Measurements from ENCODE around the gene DLG2.

DLG2 gene

DNA sequence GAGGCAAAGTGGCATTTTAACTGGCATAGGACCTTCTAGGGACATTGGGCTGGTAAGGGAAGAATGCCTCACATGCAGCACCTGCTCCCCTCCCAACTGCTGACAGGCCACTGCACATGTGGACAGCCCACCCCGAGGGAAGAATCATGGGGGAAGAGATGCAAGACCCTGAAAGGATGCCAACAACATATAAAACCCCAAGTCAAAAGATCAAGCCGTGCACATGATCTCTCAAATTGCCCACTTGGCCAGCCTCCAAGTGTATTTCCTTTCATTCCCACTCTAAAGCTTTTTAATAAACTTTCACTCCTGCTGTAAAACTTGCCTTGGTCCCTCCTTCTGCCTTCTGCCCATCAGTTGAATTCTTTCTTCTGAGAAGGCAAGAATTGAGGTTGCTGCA, 1393.1 kb downstream of the DLG2 start:
- no peak overlapping the region for H3K4me3 ChIP-seq (ENCODE audit: low read depth, low read length)
- DNase-seq (ENCODE audit: low read depth), result no peak
- TF ChIP-seq, protein P1, sequence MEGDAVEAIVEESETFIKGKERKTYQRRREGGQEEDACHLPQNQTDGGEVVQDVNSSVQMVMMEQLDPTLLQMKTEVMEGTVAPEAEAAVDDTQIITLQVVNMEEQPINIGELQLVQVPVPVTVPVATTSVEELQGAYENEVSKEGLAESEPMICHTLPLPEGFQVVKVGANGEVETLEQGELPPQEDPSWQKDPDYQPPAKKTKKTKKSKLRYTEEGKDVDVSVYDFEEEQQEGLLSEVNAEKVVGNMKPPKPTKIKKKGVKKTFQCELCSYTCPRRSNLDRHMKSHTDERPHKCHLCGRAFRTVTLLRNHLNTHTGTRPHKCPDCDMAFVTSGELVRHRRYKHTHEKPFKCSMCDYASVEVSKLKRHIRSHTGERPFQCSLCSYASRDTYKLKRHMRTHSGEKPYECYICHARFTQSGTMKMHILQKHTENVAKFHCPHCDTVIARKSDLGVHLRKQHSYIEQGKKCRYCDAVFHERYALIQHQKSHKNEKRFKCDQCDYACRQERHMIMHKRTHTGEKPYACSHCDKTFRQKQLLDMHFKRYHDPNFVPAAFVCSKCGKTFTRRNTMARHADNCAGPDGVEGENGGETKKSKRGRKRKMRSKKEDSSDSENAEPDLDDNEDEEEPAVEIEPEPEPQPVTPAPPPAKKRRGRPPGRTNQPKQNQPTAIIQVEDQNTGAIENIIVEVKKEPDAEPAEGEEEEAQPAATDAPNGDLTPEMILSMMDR (IDR thresholded peaks at IDR 0.05; ENCODE audit: low read depth, low read length, missing control alignments), result no peak

DNA sequence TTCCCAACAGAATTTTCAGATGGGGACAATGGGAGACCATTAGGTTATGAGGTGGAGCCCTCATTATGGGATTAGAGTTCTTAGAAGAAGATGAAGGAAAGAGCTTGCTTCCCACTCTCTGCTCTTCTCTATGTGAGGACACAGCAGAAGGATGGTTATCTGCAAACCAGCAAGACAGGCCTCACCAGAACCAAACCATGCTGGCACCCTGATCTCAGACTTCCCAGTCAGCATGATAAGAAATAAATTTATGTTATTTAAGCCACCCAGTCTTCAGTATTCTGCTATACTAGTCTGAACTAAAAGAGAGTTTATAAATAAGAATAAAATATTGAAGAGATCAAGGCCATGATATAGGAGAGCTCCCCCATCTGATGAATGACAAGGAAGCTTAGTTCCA, 1394.6 kb downstream of the DLG2 start:
- H3K4me3 ChIP-seq (ENCODE audit: low read depth, low read length), result no peak overlapping the region
- DNase-seq (ENCODE audit: low read depth), result no peak
- TF ChIP-seq, protein P1 (IDR thresholded peaks at IDR 0.05; ENCODE audit: low read depth, low read length, missing control alignments), result no peak

DNA sequence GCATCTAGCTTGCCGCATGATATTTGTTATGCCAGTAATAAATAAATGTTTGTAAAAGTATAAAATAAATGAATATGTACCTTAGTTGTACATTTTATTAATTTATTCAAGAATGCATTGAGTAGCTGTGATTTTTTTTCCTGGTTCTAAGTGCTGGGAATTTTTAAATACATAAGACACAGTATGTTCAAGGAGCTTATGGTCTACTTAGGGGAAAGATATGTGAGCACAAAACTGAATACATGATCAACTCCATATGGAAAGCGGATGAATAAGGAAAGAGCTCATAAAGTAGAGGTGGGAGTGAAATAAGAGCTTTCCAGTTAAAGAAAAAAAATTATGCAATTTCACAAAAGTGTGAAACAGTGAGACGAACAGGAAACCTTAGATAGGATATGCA, 1396.7 kb downstream of the DLG2 start:
- no peak for DNase-seq (ENCODE audit: low read depth)
- H3K4me3 ChIP-seq (ENCODE audit: low read depth, low read length), result no peak overlapping the region
- TF ChIP-seq, protein P1 (IDR thresholded peaks at IDR 0.05; ENCODE audit: low read depth, low read length, missing control alignments), result no peak

DNA sequence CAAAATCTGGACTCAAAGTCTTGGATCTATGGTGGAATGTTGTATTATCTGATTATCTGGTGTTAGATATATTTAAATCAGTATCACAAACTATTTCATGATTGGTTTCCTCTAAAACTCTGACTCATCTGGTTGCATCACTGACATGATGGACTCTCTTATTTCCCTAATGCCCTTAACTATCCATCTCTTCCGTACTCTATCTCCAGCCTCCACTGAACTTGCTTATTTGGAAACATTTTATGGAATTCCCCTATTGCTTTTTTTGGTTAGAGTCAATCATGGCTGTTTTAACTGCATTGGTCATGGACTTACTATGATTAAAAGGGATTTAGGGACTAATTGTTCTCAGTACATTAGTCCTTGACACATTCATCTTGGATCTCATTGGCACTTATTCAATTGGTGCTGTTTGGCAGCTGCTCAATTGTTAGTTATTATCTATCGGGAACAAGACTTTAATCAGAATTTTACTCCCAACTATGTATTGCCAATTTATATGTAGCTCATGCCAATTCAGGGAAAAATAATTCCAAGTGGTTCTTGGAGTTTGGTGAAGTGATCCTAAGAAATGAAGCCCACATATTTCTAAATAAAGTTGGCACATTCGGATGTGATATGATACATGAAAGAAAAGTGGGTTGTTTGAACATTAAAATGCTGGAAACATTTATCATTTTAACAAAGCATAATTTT, 1399.0 kb downstream of the DLG2 start:
- H3K4me3 ChIP-seq (ENCODE audit: low read depth, low read length), result no peak overlapping the region
- DNase-seq (ENCODE audit: low read depth), result no peak
- TF ChIP-seq, protein P1 (IDR thresholded peaks at IDR 0.05; ENCODE audit: low read depth, low read length, missing control alignments), result no peak

DNA sequence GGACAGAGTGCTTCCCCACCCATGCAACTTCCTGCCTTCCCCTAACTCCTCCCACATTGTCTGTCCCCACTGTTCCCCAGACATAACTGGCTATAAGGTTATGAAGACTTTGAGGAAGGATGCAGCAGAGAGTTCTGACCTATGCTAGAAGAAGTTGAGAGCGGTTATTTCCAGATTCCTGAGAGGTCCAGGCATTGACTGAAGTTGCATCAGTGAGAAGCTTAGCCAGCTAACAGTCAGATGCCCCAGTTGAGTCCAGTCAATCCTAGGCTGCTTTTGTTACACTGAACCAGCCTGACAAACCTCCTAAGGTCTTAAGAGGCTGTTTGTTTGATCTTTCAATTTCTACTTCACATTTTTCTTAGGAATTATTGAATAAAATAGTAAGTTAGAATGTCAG, 1403.1 kb downstream of the DLG2 start:
- DNase-seq (ENCODE audit: low read depth), result no peak
- H3K4me3 ChIP-seq (ENCODE audit: low read depth, low read length), result no peak overlapping the region
- TF ChIP-seq, protein P1 (IDR thresholded peaks at IDR 0.05; ENCODE audit: low read depth, low read length, missing control alignments), result no peak

DNA sequence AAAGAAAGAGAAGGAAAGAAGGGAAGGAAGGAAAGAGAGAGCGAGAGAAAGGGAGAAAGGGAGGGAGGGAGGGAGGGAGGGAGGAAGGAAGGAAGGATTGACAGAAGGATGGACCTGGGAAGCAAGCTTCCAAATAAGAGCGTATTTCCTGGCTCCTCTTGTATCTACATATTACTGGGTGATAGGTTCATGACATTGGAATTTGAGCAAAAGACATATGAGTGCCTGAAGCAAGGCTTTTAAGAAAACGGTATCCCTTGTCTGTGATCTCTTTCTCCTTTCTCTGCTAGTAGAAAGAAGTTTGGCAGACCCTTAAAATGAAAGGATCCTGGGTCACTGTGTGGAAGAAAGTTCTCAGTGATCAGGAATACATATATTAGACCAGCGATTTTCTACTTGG, 1408.8 kb downstream of the DLG2 start:
- TF ChIP-seq, protein P1 (IDR thresholded peaks at IDR 0.05; ENCODE audit: low read depth, low read length, missing control alignments), result no peak
- no peak for DNase-seq (ENCODE audit: low read depth)
- no peak overlapping the region for H3K4me3 ChIP-seq (ENCODE audit: low read depth, low read length)

DNA sequence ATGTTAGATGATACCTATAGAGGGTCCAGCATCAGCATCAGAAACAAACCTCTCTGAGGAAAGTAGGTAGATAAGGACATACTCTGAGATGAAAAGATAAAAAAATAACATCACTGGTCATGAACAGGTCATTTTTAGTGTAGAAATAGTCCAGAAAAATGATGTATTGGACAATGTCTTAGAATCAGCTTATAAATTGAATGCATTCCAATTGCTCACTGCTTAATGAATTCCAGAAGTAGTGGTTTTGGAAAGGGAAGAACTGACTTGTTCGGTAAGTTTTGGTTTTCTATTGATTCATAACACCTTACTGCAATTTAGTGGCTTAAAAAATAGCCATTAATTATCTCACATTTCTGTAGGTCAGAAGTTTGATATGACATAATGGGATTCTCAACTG, 1411.5 kb downstream of the DLG2 start:
- DNase-seq (ENCODE audit: low read depth), result no peak
- no peak overlapping the region for H3K4me3 ChIP-seq (ENCODE audit: low read depth, low read length)
- TF ChIP-seq, protein P1 (IDR thresholded peaks at IDR 0.05; ENCODE audit: low read depth, low read length, missing control alignments), result no peak

Measured in GM12864 (cell line).